H1 (cell line): ENCODE results near the gene GCLM. TPM values are rescaled to one million over a fixed set of nuclear protein-coding genes. Genes with fewer than 3 reads are reported as not detected.
A peak's percentile ranks its signal among the peaks of the same experiment; 100 is the strongest.

Source experiments
- CTCF ChIA-PET: fragments of 300-600 bp; sonication (Branson Sonifier 250); formaldehyde crosslinking; loops from one replicate; lab custom pipeline; 2021; ENCODE audit not compliant: partially characterized antibody; lab: Charles Lee
- POLR2A ChIA-PET: fragments of 300-600 bp; sonication (Branson Sonifier 250); formaldehyde crosslinking; loops from one replicate; lab custom pipeline; 2021; ENCODE audit warnings: inconsistent platforms; ENCODE audit not compliant: partially characterized antibody; lab: Charles Lee
- DNase-seq, 2 experiments: peaks; one replicate each; pipeline versions ENCODE4 v3.0.0 to v3.0.0-alpha.2; 2010 to 2022; ENCODE audit warnings: low spot score in 2 of 2, low read depth in 1 of 2, mixed read lengths in 1 of 2
- FAIRE-seq: peaks from 2 replicates; lab custom pipeline; 2011; peaks lifted over from hg19 to GRCh38; lab: Jason Lieb, UNC
- H2AFZ ChIP-seq: 2 replicates; pipeline ENCODE4 v1.8.1; 2012; ENCODE audit warnings: low read length, inconsistent platforms
- H2AK5ac ChIP-seq: 2 replicates; pipeline ENCODE4 v1.6.1; 2013; ENCODE audit warnings: low read depth, low read length
- H2BK120ac ChIP-seq: replicated peaks from 2 replicates; pipeline ENCODE3; 2013; ENCODE audit warnings: low read depth, low read length, inconsistent platforms
- H2BK12ac ChIP-seq: 2 replicates; pipeline ENCODE4 v1.6.1; 2013; ENCODE audit warnings: low read depth, low read length
- H2BK15ac ChIP-seq: 2 replicates; pipeline ENCODE4 v1.6.1; 2013; ENCODE audit warnings: low read length
- H2BK20ac ChIP-seq: 2 replicates; pipeline ENCODE4 v1.6.1; 2013; ENCODE audit warnings: low read length
- H2BK5ac ChIP-seq: 2 replicates; pipeline ENCODE4 v1.6.1; 2013; ENCODE audit warnings: low read depth, low read length
- H3K14ac ChIP-seq: 2 replicates; pipeline ENCODE4 v1.6.1; 2013; ENCODE audit warnings: inconsistent platforms; ENCODE audit not compliant: insufficient read length
- H3K18ac ChIP-seq: 2 replicates; pipeline ENCODE4 v1.6.1; 2013; ENCODE audit warnings: low read length; ENCODE audit errors: extremely low read depth
- H3K23ac ChIP-seq: 2 replicates; pipeline ENCODE4 v1.6.1; 2013; ENCODE audit warnings: inconsistent platforms; ENCODE audit not compliant: insufficient read length
- H3K23me2 ChIP-seq: 2 replicates; pipeline ENCODE4 v1.6.1; 2013; ENCODE audit warnings: low read depth, low read length
- H3K27ac ChIP-seq: 2 replicates; pipeline ENCODE4 v1.6.1; 2011; ENCODE audit warnings: low read depth, low read length, inconsistent platforms
- H3K27me3 ChIP-seq, 4 experiments: replicated peaks in 1 of 4; 1 replicate in 1 of 4; 2 replicates in 3 of 4; pipeline versions ENCODE4 v1.6.1 to v1.8.1; 2011 to 2013; ENCODE audit warnings: low read length in 3 of 4, mild to moderate bottlenecking in 3 of 4, inconsistent platforms in 2 of 4, mixed read lengths in 2 of 4, moderate library complexity in 1 of 4; ENCODE audit not compliant: control insufficient read depth in 3 of 4, insufficient read depth in 3 of 4; ENCODE audit errors: extremely low read depth in 1 of 4
- H3K36me3 ChIP-seq, 4 experiments: 2 replicates each; pipeline versions ENCODE4 v1.6.1 to v1.8.1; 2011 to 2013; ENCODE audit warnings: mild to moderate bottlenecking in 4 of 4, low read length in 3 of 4, moderate library complexity in 2 of 4, control low read depth in 1 of 4, inconsistent platforms in 1 of 4; ENCODE audit not compliant: insufficient read depth in 4 of 4, control insufficient read depth in 2 of 4
- H3K4ac ChIP-seq: replicated peaks from 2 replicates; pipeline ENCODE3; 2013; ENCODE audit warnings: low read length, low read depth, mixed read lengths, inconsistent platforms; ENCODE audit not compliant: insufficient read length
- H3K4me1 ChIP-seq, 4 experiments: replicated peaks in 1 of 4; 1 replicate in 1 of 4; 2 replicates in 3 of 4; pipeline versions ENCODE4 v1.6.1 to v1.8.1; 2011 to 2013; ENCODE audit warnings: low read length in 3 of 4, inconsistent platforms in 2 of 4, mixed read lengths in 1 of 4; ENCODE audit not compliant: insufficient read depth in 4 of 4, control insufficient read depth in 3 of 4
- H3K4me2 ChIP-seq, 2 experiments: 2 replicates each; pipeline versions ENCODE4 v1.6.1 to v1.8.1; 2011 to 2013; ENCODE audit warnings: low read depth in 2 of 2, low read length in 2 of 2, control low read depth in 1 of 2, inconsistent platforms in 1 of 2, mild to moderate bottlenecking in 1 of 2; ENCODE audit not compliant: insufficient read depth in 1 of 2
- H3K4me3 ChIP-seq, 4 experiments: fragments of 200-600, 300-600 bp in 1 of 4; sonication (generic), shearing (Covaris generic), sonication (Bioruptor Twin) in 1 of 4; 2 replicates each; pipeline versions ENCODE4 v1.5.1 to v1.8.1; 2011 to 2016; ENCODE audit warnings: low read length in 4 of 4, low read depth in 3 of 4, control low read depth in 2 of 4, inconsistent platforms in 2 of 4, mild to moderate bottlenecking in 2 of 4, mixed read lengths in 1 of 4, moderate library complexity in 1 of 4; ENCODE audit not compliant: insufficient read depth in 2 of 4; ENCODE audit errors: extremely low read depth in 1 of 4
- H3K56ac ChIP-seq: replicated peaks from 2 replicates; pipeline ENCODE3; 2013; ENCODE audit warnings: low read depth, mild to moderate bottlenecking, mixed read lengths, low read length, inconsistent platforms; ENCODE audit not compliant: insufficient read length
- H3K79me1 ChIP-seq: 2 replicates; pipeline ENCODE4 v1.6.1; 2013; ENCODE audit warnings: low read depth, low read length, control low read depth
- H3K79me2 ChIP-seq, 2 experiments: 2 replicates each; pipeline versions ENCODE4 v1.6.1 to v1.8.1; 2012 to 2013; ENCODE audit warnings: low read length in 2 of 2, mild to moderate bottlenecking in 2 of 2, inconsistent platforms in 1 of 2; ENCODE audit not compliant: insufficient read depth in 2 of 2, control insufficient read depth in 1 of 2
- H3K9ac ChIP-seq, 4 experiments: replicated peaks in 1 of 4; 1 replicate in 1 of 4; 2 replicates in 3 of 4; pipeline versions ENCODE4 v1.6.1 to v1.8.1; 2011 to 2013; ENCODE audit warnings: low read depth in 3 of 4, low read length in 3 of 4, control low read depth in 2 of 4, mild to moderate bottlenecking in 2 of 4, moderate library complexity in 2 of 4, inconsistent platforms in 1 of 4; ENCODE audit errors: extremely low read depth in 1 of 4
- H3K9me3 ChIP-seq, 2 experiments: 2 replicates each; pipeline versions ENCODE4 v1.6.1 to v1.8.1; 2012 to 2013; ENCODE audit warnings: mild to moderate bottlenecking in 2 of 2, moderate library complexity in 2 of 2, control low read depth in 1 of 2, inconsistent platforms in 1 of 2, low read depth in 1 of 2, low read length in 1 of 2, mixed read lengths in 1 of 2; ENCODE audit not compliant: insufficient read depth in 2 of 2
- H4K20me1 ChIP-seq, 2 experiments: replicated peaks in 1 of 2; 2 replicates each; pipeline versions ENCODE3 to v1.8.1; 2011 to 2013; ENCODE audit warnings: inconsistent platforms in 2 of 2, low read length in 2 of 2, mild to moderate bottlenecking in 1 of 2; ENCODE audit not compliant: insufficient read depth in 2 of 2, control insufficient read depth in 1 of 2
- H4K5ac ChIP-seq: 2 replicates; pipeline ENCODE4 v1.6.1; 2013; ENCODE audit warnings: low read length, low read depth, mixed read lengths, inconsistent platforms; ENCODE audit not compliant: insufficient read length
- H4K8ac ChIP-seq: 2 replicates; pipeline ENCODE4 v1.8.0; 2013; ENCODE audit warnings: mild to moderate bottlenecking, moderate library complexity, low read length, inconsistent platforms; ENCODE audit not compliant: insufficient read depth; ENCODE audit errors: extremely low read depth
- H4K91ac ChIP-seq: replicated peaks from 2 replicates; pipeline ENCODE3; 2013; ENCODE audit warnings: low read length, mixed read lengths, inconsistent platforms; ENCODE audit not compliant: insufficient read length
- CREB1 ChIP-seq: IDR thresholded peaks from 2 replicates; pipeline ENCODE4 v1.6.1; 2012; ENCODE audit warnings: inconsistent platforms
- FOSL1 ChIP-seq: IDR thresholded peaks from 2 replicates; pipeline ENCODE4 v1.6.1; 2011; ENCODE audit warnings: mild to moderate bottlenecking, low read depth, low read length, moderate library complexity; ENCODE audit not compliant: insufficient read depth
- HDAC2 ChIP-seq, 2 experiments: fragments of 300-600 bp in 1 of 2; sonication (generic) in 1 of 2; IDR thresholded peaks; 2 replicates each; pipeline ENCODE4 v1.6.1; 2011 to 2012; ENCODE audit warnings: low read depth in 2 of 2, low read length in 2 of 2, mild to moderate bottlenecking in 2 of 2, moderate library complexity in 2 of 2, borderline replicate concordance in 1 of 2, inconsistent platforms in 1 of 2
- KDM1A ChIP-seq: fragments of 200-600, 300-600 bp; sonication (generic); IDR thresholded peaks from 2 replicates; pipeline ENCODE4 v1.7.1; 2016; ENCODE audit warnings: mild to moderate bottlenecking, low read length, borderline replicate concordance
- KDM5A ChIP-seq: fragments of 200-600 bp; IDR thresholded peaks from 2 replicates; pipeline ENCODE4 v1.7.1; 2012; ENCODE audit warnings: mild to moderate bottlenecking, low read length, inconsistent platforms, mixed read lengths
- NANOG ChIP-seq: IDR thresholded peaks from 2 replicates; pipeline ENCODE4 v1.6.1; 2011; ENCODE audit warnings: low read length, low read depth, mild to moderate bottlenecking, inconsistent platforms; ENCODE audit not compliant: insufficient read depth, poor library complexity, severe bottlenecking
- RXRA ChIP-seq: IDR thresholded peaks from 2 replicates; pipeline ENCODE4 v1.6.1; 2011; ENCODE audit warnings: low read depth, mild to moderate bottlenecking, low read length, moderate library complexity; ENCODE audit not compliant: insufficient read depth
- SAP30 ChIP-seq: fragments of 300-600 bp; sonication (generic); IDR thresholded peaks from 2 replicates; pipeline ENCODE4 v1.7.1; 2012; ENCODE audit warnings: low read length, moderate library complexity, mild to moderate bottlenecking, inconsistent platforms; ENCODE audit not compliant: insufficient read depth, insufficient replicate concordance
- SIRT6 ChIP-seq: IDR thresholded peaks from one replicate; pipeline ENCODE4 v1.7.1; 2012; ENCODE audit warnings: low read length, inconsistent platforms
- SIX5 ChIP-seq: IDR thresholded peaks from 2 replicates; pipeline ENCODE4 v1.6.1; 2011; ENCODE audit warnings: mild to moderate bottlenecking, low read depth, low read length
- TAF1 ChIP-seq: IDR thresholded peaks from 2 replicates; pipeline ENCODE4 v1.6.1; 2011; ENCODE audit warnings: mild to moderate bottlenecking, low read depth, low read length
- USF2 ChIP-seq: IDR thresholded peaks from 2 replicates; pipeline ENCODE4 v1.6.1; 2011; ENCODE audit warnings: low read length, improper control_type of control experiment
- WGBS, 2 experiments: shearing (Covaris generic) in 1 of 2; methylation state at CpG; one replicate each; pipeline versions ENCODE4 v1.1.6 to v1.1.7; 2013 to 2015; ENCODE audit warnings: low lambda C conversion rate in 2 of 2, mixed read lengths in 2 of 2, inconsistent platforms in 1 of 2, low coverage in 1 of 2, missing lambda C conversion rate in 1 of 2; ENCODE audit not compliant: insufficient replicate concordance in 2 of 2, insufficient coverage in 1 of 2, insufficient read length in 1 of 2; ENCODE audit errors: extremely low coverage in 1 of 2, missing lambda C conversion rate in 1 of 2; 5-methylcytosine and 5-hydroxymethylcytosine counted together
- polyA plus RNA-seq, 7 experiments: library from polyadenylated mRNA; depleted of rRNA in 3 of 7; stranded (reverse) in 5 of 7; unstranded in 2 of 7; fragments of >200 nt in 5 of 7; fragments of 200-250 nt in 2 of 7; gene quantifications; 1 replicate in 5 of 7; 2 replicates in 1 of 7; 4 replicates in 1 of 7; pipeline versions ENCODE4 v1.2.1 to v1.2.3, GENCODE V29; 2011 to 2013; ENCODE audit warnings: missing spikeins in 2 of 7, mixed read lengths in 2 of 7
- total RNA-seq: library from RNA; stranded (reverse); fragmentation: NEBNext Ultra II Directional; extraction: Animal tissue kit (Norgen Biotek cat#: 25700); gene quantifications from 2 replicates; pipeline ENCODE4 v1.2.1, GENCODE V29; 2021

GCLM gene
- total and polyA plus RNA-seq, 2 of the 8 experiments (the other 6 are each of a cell fraction or from before 2014, with no cell fraction given): 3.1 to 12.8 TPM

DNA sequence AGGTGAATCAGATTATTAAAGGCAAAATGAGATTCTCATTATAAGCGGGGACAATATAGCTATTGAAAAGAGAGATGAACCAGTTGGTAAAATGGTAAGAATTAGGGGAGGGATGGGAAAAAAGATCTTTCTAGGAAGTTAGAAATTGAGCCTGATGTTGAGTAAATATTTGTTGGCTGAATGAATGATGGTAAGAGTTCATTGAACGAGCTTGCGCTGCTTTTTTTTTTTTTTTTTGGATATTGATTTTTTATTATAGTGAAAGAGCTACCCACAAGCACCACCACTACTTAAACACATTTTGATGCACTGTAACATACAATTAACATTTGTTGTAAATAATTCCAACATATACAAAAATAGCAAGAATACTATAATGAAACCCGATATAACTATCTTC lies 1.1 kb upstream of the GCLM start:
- peaks cover 10% of the 10 kb centered on the region for H3K23me2 ChIP-seq
- H3K4me2 ChIP-seq: peak overlapping the region; percentile 21 to 68; a peak in 3 of 4 replicates
- H2BK15ac ChIP-seq: no peak overlapping the region
- no peak overlapping the region for H3K23ac ChIP-seq
- POLR2A ChIA-PET: interaction anchor here (0.9 to 1.7 kb wide), 4 partner anchors 8 to 31 kb away, joined by 3 to 20 read pairs (median 4); partner anchors contain the start of gene DNTTIP2
- no peak overlapping the region for H3K18ac ChIP-seq
- no peak overlapping the region for H4K8ac ChIP-seq
- no peak overlapping the region for H3K4ac ChIP-seq
- H4K5ac ChIP-seq: no peak overlapping the region
- no peaks in the 10 kb centered on the region for H3K36me3 ChIP-seq
- no peaks in the 10 kb centered on the region for H4K20me1 ChIP-seq
- 94% methylated on average over 2 of the region's 4 CpGs; no CpG with 5 or more reads in 1 of the 2 experiments for WGBS, 2 experiments
- peak overlapping the region in 2 of 4 experiments; percentile 35 to 91; a peak in 3 of 8 replicates for H3K4me3 ChIP-seq
- H3K4me1 ChIP-seq: peaks cover 0 to 3% (median 2%) of the 10 kb centered on the region in 4 experiments; a peak in 2 of 7 replicates
- DNase-seq (no peak), FAIRE-seq (no peak)
- no peak overlapping the region for H2BK120ac ChIP-seq
- peaks cover 0 to 32% of the 10 kb centered on the region in 2 experiments; a peak in 2 of 4 replicates for H3K79me2 ChIP-seq
- H3K14ac ChIP-seq: no peak overlapping the region
- 0 out of 7 replicates have a peak, but pooled peaks cover 0 to 2% (median 1%) of the 10 kb centered on the region in 4 experiments for H3K27me3 ChIP-seq
- H2BK5ac ChIP-seq: no peak overlapping the region
- no peak overlapping the region for H2BK12ac ChIP-seq
- H3K9me3 ChIP-seq: no peaks in the 10 kb centered on the region
- H3K79me1 ChIP-seq: no peaks in the 10 kb centered on the region
- H3K9ac ChIP-seq: no peak overlapping the region
- no peak overlapping the region for H2AK5ac ChIP-seq
- CTCF ChIA-PET: interaction anchor here (0.7 to 2.5 kb wide), 14 partner anchors 10 to 280 kb away, joined by 3 to 15 read pairs (median 3); no protein-coding TSS in a partner anchor
- H4K91ac ChIP-seq: no peak overlapping the region
- H3K27ac ChIP-seq: no peak overlapping the region
- no peak overlapping the region for H2BK20ac ChIP-seq
- H3K56ac ChIP-seq: no peak overlapping the region
- H2AFZ ChIP-seq: peak overlapping the region; percentile 74
- TF ChIP-seq SAP30: no peak
- TF ChIP-seq SIRT6: no peak
- TF ChIP-seq SIX5: no peak
- no peak for TF ChIP-seq KDM5A
- TF ChIP-seq RXRA: no peak
- no peak for TF ChIP-seq TAF1
- TF ChIP-seq HDAC2 (IDR thresholded peaks at IDR 0.05; ENCODE audit: borderline replicate concordance in 1 of 2, low read depth in 2 of 2, low read length in 2 of 2): no peak
- no peak for TF ChIP-seq NANOG
- no peak for TF ChIP-seq USF2
- no peak for TF ChIP-seq KDM1A
- no peak for TF ChIP-seq CREB1
- TF ChIP-seq FOSL1: no peak
